ENCODE results near the gene OR2AE1.
"Not testable (repeated sequence)": the region's sequence is repeated elsewhere in the genome, so short reads cannot be mapped to it uniquely, and the experiment has no call there.

Gene OR2AE1

DNA sequence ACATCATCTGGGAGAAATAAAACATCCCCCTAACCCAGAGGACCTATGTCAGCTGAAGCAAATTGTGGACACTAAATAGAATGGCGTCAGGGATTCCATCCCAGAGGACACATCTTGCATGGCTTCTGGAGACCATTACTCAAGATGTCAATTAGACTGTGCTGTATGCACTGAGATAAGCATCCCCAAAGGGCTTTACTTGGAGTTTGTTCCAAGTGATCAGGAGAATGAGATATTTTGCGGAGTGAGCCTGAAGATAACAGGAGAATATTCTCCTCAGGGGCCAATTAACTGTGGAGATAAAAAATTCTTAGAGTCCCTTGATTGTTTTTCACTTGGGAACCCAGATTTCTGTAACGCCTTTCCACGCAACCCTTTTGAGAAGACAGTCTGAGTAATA is 4.5 kb upstream of the OR2AE1 start:
- TF ChIP-seq, protein P1, sequence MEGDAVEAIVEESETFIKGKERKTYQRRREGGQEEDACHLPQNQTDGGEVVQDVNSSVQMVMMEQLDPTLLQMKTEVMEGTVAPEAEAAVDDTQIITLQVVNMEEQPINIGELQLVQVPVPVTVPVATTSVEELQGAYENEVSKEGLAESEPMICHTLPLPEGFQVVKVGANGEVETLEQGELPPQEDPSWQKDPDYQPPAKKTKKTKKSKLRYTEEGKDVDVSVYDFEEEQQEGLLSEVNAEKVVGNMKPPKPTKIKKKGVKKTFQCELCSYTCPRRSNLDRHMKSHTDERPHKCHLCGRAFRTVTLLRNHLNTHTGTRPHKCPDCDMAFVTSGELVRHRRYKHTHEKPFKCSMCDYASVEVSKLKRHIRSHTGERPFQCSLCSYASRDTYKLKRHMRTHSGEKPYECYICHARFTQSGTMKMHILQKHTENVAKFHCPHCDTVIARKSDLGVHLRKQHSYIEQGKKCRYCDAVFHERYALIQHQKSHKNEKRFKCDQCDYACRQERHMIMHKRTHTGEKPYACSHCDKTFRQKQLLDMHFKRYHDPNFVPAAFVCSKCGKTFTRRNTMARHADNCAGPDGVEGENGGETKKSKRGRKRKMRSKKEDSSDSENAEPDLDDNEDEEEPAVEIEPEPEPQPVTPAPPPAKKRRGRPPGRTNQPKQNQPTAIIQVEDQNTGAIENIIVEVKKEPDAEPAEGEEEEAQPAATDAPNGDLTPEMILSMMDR (conservative IDR thresholded peaks at IDR 0.05; ENCODE audit: low read length), result no peak
- no peak overlapping the region for H3K4me3 ChIP-seq (ENCODE audit: low read length)
- no peak for DNase-seq (ENCODE audit: low read depth)

DNA sequence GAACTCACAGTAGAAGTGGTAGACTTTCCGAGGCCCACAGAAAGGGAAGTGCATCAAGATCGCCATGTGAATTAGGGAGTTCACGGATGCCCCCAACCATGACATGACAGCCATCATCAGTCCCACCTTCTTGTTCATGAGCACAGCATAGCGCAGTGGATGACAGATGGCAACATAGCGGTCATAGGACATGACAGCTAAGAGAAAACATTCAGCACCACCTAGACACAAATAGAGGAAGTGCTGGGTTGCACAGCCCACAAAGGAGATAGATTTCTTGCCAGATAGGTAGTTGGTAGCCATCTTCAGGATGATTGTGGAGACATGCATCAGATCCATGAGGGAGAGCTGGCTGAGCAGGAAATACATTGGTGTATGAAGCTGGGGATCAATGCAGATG is 342 bp downstream of the OR2AE1 start:
- no peak for DNase-seq (ENCODE audit: low read depth)

DNA sequence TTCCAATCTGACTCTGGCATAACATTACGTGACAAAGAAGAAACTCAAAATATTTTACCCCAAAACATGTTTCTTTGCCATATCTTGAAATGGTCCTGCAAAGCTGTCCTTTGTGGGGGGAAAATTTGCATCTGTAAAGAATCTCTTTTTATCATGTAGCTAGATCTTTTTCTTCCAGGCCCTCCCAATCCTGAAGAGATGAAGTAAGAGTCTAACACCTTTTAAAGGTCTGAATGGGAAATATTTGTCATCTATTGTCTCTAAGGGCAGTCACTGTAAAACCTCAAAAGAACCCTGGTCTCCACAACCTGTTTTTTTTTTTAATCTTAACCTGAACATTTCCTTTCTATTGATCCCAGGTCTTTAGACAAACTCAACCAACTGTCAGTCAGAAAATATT is 8.6 kb downstream of the OR2AE1 start:
- H3K4me3 ChIP-seq (ENCODE audit: low read length), result no peak overlapping the region
- no peak for DNase-seq (ENCODE audit: low read depth)
- TF ChIP-seq, protein P1 (conservative IDR thresholded peaks at IDR 0.05; ENCODE audit: low read length), result no peak

More for the DNA sequence above, 342 bp downstream of the OR2AE1 start:
- TF ChIP-seq, protein P1 (conservative IDR thresholded peaks at IDR 0.05; ENCODE audit: low read length), result no peak
- no peak overlapping the region for H3K4me3 ChIP-seq (ENCODE audit: low read length)

DNA sequence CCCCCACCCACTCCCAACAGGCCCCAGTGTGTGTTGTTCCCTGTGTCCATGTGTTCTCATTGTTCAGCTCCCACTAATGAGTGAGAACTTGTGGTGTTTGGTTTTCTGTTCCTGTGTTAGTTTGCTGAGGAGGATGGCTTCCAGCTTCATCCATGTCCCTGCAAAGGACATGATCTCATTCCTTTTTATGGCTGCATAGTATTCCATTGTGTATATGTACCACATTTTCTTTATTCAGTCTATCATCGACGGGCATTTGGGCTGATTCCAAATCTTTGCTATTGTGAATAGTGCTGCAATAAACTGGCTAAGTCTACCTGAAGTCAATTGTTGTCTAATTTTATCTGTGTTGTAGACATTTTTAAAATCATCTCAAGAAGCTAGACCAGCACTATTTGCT is 9.4 kb downstream of the OR2AE1 start:
- not testable (repeated sequence) for DNase-seq (ENCODE audit: low read depth); H3K4me3 ChIP-seq (ENCODE audit: low read length)

DNA sequence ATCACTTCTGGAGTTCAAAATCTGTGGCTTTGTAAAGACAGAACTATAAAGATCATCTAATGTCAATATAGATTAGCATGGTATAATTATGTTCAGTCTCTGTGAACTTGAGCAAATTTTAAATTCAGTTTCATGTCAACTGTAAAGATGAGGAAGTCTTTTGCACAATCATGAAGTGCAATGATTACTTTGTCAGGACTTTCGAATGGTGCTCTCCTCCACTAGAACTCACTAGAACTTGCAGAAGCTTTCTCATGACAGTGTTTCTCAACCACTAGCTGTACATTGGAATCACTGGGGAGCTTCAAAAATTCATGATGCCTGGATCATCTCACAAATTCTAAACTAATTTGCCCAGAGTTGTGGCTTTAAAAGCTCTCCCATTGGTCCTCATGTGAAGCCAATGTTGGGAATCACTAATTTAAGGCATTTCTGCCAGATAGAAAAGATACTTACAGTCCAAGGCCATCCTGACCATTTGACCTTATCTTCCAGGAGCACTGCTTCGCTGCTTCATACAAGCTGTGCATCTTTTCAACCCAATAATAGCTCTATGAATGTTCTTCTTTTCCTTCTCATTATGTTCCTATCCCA is 12.9 kb downstream of the OR2AE1 start:
- no peak overlapping the region for H3K4me3 ChIP-seq (ENCODE audit: low read length)
- DNase-seq (ENCODE audit: low read depth), result no peak
- TF ChIP-seq, protein P1 (conservative IDR thresholded peaks at IDR 0.05; ENCODE audit: low read length), result no peak

DNA sequence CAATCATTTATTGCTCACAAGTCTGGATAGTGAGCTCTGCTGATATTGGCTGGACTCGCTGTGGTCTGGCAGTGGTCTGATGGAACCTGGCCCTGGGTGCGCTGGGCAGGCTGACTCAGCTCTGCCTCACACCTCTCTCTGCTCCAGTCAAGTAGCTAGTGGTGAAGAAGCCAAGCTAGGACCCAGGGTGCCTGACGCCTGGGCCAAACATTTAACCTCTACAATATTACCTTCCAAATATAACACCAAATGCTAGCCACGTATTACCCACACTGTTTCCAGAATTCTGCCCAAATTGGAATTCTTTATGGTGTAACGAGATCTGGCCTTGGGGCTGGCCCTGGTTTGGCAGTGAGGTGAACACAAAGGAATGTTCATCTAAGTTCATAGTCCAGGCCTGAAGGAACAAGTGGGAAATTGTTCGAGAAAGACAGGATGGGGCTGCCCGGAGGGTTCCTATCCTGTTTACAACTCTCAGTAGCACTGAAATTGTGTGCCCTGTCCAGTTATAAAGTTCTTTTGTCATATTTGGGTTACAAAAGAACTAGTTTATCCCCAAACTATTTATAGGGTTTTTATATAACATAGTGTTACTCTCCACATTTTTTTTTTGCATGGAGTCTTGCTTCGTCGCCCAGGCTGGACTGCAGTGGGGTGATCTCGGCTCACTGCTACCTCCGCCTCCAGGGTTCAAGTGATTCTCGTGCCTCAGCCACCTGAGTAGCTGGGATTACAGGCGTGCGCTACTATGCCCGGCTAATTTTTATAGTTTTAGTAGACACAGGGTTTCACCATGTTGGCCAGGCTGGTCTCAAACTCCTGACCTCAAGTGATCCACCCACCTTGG is 16.3 kb downstream of the OR2AE1 start:
- DNase-seq (ENCODE audit: low read depth), result peak; percentile 45
- H3K4me3 ChIP-seq (ENCODE audit: low read length), result no peak overlapping the region
- TF ChIP-seq, protein P1 (conservative IDR thresholded peaks at IDR 0.05; ENCODE audit: low read length), result no peak

DNA sequence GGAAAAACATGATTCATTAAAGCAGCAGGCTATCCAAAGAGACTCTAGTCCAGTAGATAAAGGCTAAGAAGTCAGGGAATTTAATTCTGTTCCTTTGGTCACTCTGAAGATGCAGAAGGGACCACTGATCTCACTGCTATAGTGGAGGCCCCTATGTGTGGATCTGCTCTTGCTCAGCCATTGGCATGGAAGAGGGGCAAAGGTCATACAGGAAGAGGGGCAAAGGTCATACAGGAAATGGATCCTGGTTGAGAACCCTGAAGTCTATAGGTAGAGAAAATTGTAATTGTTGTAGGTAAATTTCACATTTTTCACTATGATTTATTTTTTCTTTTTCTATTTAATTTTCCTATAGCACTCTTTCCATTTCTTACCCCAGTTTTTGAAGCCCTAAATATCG is 21.6 kb downstream of the OR2AE1 start:
- no peak overlapping the region for H3K4me3 ChIP-seq (ENCODE audit: low read length)
- TF ChIP-seq, protein P1 (conservative IDR thresholded peaks at IDR 0.05; ENCODE audit: low read length), result no peak
- no peak for DNase-seq (ENCODE audit: low read depth)

All from AG10803 (cell line).